Activated naive CD4-positive, alpha-beta T cell treated with anti-CD3 and anti-CD28 coated beads, Interleukin-2, amount 50 U/mL, for 16 hours (primary cell): ENCODE measurements around the gene TRIM7.
"Not testable (repeated sequence)": the region's sequence is repeated elsewhere in the genome, so short reads cannot be mapped to it uniquely, and the experiment has no call there.

Experiments
- DNase-seq: peaks from one replicate; pipeline ENCODE4 v3.0.0-alpha.2; 2020

TRIM7 gene

DNA sequence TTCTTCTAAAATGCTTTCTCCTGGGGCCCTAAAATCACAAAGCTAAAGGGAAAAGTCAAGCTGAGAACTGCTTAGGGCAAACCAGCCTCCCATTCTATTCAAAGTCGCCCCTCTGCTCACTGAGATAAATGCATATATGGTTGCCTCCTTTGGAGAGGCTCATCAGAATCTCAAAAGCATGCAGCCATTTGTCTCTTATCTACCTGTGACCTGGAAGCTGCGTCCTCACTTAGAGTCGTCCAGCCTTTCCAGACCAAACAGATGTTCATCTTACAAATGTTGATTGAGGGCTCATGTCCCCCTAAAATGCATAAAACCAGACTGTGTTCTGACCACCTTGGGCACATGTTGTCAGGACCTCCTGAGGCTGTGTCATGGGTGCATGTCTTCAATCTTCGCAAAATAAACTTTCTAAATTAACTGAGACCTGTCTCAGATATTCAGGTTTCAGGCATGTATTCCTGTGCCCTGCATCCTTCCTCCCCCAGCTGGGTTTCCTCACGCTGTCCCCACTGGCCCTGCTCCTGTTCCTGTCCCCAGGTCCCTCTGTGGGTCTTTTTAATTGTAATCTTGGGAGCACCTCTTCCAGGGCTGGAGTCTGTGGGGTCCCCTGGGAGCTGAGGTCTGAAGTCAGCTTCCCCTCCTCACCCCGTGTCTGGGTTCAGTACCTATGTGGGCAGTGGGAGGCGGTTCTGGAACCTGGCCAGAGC, 57.9 kb downstream of the TRIM7 start, which contains the start of gene OR2V2:
OR2V2 (plus strand) TSS at position 660 of the 710 bp plus-strand sequence. CDS start 7,357 bp downstream, outside the sequence.
- not testable (repeated sequence) for DNase-seq

DNA sequence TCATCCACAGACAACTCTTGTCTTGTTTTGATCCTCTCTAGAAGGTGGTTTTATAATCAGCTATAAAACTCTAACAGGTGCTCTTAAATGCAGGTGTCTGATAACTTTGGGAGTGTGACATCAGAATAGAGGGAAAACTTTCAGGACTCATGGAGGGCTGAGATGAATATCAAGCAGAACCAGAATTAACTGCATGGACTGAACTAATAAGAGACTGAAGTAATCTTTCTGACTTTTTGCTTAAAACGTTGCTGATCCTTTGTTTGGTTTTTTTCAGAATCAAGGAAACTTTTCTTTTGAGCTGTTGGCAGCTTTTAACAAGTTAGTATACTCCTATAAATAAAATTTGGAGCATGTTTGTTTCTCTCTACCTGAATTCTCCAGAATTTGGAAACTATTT, 59.9 kb downstream of the TRIM7 start:
- no peak for DNase-seq
